MCF 10A (cell line): ENCODE data around the gene OR2L3. TPM values are rescaled to one million over a fixed set of nuclear protein-coding genes. Genes with fewer than 3 reads are reported as not detected.
A peak's percentile ranks its signal among the peaks of the same experiment; 100 is the strongest.

Experiments used
- Bru-seq: library from RNA; stranded (reverse); fragments of 400-500 nt; gene quantifications from one replicate; lab custom pipeline; 2021; lab: Mats Ljungman, UMichigan
- BruChase-seq, 2 experiments: library from RNA; stranded (reverse); fragments of 400-500 nt; gene quantifications; one replicate each; lab custom pipeline; 2021; lab: Mats Ljungman, UMichigan
- BruUV-seq: library from RNA; stranded (reverse); fragments of 400-500 nt; replicated peaks from 2 replicates; lab custom pipeline; 2021; lab: Mats Ljungman, UMichigan
- CTCF ChIA-PET: fragments of 300-600 bp; sonication (Branson Sonifier 250); formaldehyde crosslinking; extraction: SDS; loops from one replicate; lab custom pipeline; 2021; ENCODE audit warnings: antibody characterized with exemption, inconsistent platforms; lab: Yijun Ruan, JAX
- POLR2A ChIA-PET: fragments of 300-600, 350-650 bp; sonication (Branson Sonifier 250); formaldehyde crosslinking; extraction: SDS; loops from one replicate; lab custom pipeline; 2020; ENCODE audit warnings: antibody characterized with exemption, inconsistent platforms; lab: Yijun Ruan, JAX
- DNase-seq: peaks from one replicate; pipeline ENCODE4 v3.0.0-alpha.2; 2018; ENCODE audit not compliant: unreplicated experiment
- H3K27ac Mint-ChIP-seq: one replicate; pipeline ENCODE4 v1.8.0; 2022; ENCODE audit warnings: mild to moderate bottlenecking, low read depth, mixed read lengths; ENCODE audit not compliant: unreplicated experiment
- H3K27me3 Mint-ChIP-seq: one replicate; pipeline ENCODE4 v1.8.0; 2022; ENCODE audit warnings: mixed read lengths; ENCODE audit not compliant: insufficient read depth, unreplicated experiment
- H3K36me3 Mint-ChIP-seq: one replicate; pipeline ENCODE4 v1.8.0; 2022; ENCODE audit warnings: mild to moderate bottlenecking, moderate library complexity, mixed read lengths; ENCODE audit not compliant: insufficient read depth, unreplicated experiment
- H3K4me1 Mint-ChIP-seq: one replicate; pipeline ENCODE4 v1.8.0; 2022; ENCODE audit warnings: mixed read lengths; ENCODE audit not compliant: insufficient read depth, unreplicated experiment
- H3K4me3 Mint-ChIP-seq: one replicate; pipeline ENCODE4 v1.8.0; 2022; ENCODE audit warnings: mild to moderate bottlenecking, moderate library complexity, mixed read lengths; ENCODE audit not compliant: unreplicated experiment
- H3K9me3 Mint-ChIP-seq: one replicate; pipeline ENCODE4 v1.8.0; 2022; ENCODE audit warnings: mixed read lengths; ENCODE audit not compliant: unreplicated experiment
- CTCF ChIP-seq: fragments of 200-600 bp; IDR thresholded peaks from one replicate; pipeline ENCODE4 v1.8.0; 2022; ENCODE audit warnings: antibody characterized with exemption, mild to moderate bottlenecking; ENCODE audit not compliant: unreplicated experiment
- intact Hi-C: fragments of 100-400 bp; cut with micrococcal nuclease; formaldehyde crosslinking; loops from 2 replicates; pipeline ENCODE4 v1.14.1; 2022
- long read RNA-seq: library from polyadenylated mRNA; stranded (forward); transcript quantifications from one replicate; pipeline ENCODE4 v2.0.0, GENCODE V29; 2022
- total RNA-seq: library from RNA; stranded (reverse); gene quantifications from 2 replicates; pipeline ENCODE4 v1.2.3, GENCODE V29; 2022

Gene OR2L3, protein sequence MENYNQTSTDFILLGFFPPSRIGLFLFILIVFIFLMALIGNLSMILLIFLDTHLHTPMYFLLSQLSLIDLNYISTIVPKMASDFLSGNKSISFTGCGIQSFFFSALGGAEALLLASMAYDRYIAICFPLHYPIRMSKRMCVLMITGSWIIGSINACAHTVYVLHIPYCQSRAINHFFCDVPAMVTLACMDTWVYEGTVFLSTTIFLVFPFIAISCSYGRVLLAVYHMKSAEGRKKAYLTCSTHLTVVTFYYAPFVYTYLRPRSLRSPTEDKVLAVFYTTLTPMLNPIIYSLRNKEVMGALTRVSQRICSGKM
- not detected in 2 replicates for total RNA-seq
- Bru-seq, nascent RNA, result percentile 12 among the genes with signal in this experiment
- BruChase-seq, experiment 1, labeled RNA remaining after a 6-hour chase, result percentile 9 among the genes with signal in this experiment
- percentile 6 among the genes with signal in this experiment for BruChase-seq, experiment 2, labeled RNA remaining after a 2-hour chase
- long read RNA-seq, result 0 reads

DNA sequence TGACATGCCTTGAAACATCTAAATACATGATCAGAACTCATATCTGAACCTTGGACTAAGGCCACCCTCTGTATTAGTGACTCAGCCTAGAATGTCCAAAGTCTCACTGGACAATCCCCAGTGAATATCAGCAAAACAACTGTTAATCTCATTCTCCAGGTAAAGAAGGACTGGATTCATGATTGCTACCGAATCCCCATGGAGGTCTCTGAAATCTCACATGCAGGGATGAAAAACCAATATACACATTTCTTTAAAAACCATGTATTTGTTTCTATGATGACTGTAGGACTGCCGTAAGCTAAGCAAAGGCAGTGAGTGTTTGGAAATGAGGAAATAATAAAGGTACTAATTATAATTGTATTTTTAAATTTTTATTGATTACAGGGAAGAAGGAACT, at the start of gene OR2L3:
TSS of gene OR2L3 (plus strand) at position 301 of the 400 bp plus-strand sequence. CDS start 13,846 bp downstream, outside the sequence.
- intact Hi-C loops, result no loop called here
- H3K4me3 Mint-ChIP-seq, result no peak within 1 kb of the TSS
- BruUV-seq, result no TSS peak
- no peaks in the 10 kb centered on the region for H3K27me3 Mint-ChIP-seq
- ChIA-PET POLR2A (interaction anchor here (0.7 kb wide), 1 partner anchor 166 kb away, joined by 3 read pairs; no protein-coding TSS in a partner anchor), CTCF (interaction anchor here (0.6 to 1.5 kb wide), 4 partner anchors 9 to 880 kb away, joined by 3 to 6 read pairs (median 4); no protein-coding TSS in a partner anchor)
- H3K9me3 Mint-ChIP-seq, result no peaks in the 10 kb centered on the region
- no peak within 1 kb of the TSS for H3K27ac Mint-ChIP-seq
- no peak for DNase-seq
- no peak for TF ChIP-seq CTCF
- peaks cover 13% of the 10 kb centered on the region for H3K4me1 Mint-ChIP-seq
- H3K36me3 Mint-ChIP-seq, result no peaks in the 10 kb centered on the region

- no peak overlapping the region for H3K4me3 Mint-ChIP-seq
- intact Hi-C loops, result no loop called here
Observed at GRCh38 chr1:247998811-247999210, 47.8 kb upstream of the OR2L3 start.

DNA sequence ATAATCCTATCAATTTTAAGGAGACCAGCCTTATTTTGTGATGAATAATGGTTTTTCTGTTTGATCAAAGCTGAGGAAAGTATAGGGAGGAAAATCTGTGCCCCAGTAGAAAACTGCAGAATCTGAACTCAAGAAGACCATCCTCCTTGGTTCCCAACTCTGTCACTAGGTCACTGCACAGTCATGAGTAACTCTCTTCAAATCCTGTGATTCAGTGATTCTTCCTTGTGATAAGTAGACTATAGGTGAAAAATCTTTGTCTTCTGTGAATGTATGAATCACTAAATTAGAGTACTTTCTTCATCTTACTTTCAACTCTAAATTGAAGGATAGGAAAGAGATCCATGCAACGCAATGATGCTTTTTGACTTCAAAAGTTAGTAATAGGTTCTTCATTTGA, 46.5 kb upstream of the OR2L3 start:
- DNase-seq, result no peak
- BruUV-seq, result no TSS peak
- Mint-ChIP-seq H3K9me3 (peaks cover 13% of the 10 kb centered on the region), H3K4me3 (no peak overlapping the region), H3K36me3 (no peaks in the 10 kb centered on the region), H3K27me3 (no peaks in the 10 kb centered on the region), H3K27ac (no peak overlapping the region), H3K4me1 (peaks cover 12% of the 10 kb centered on the region)
- ChIA-PET POLR2A (interaction anchor here (0.6 to 0.7 kb wide), 2 partner anchors 17 to 357 kb away, joined by 3 read pairs; no protein-coding TSS in a partner anchor), CTCF (no interaction called here)
- intact Hi-C loops, result no loop called here
- TF ChIP-seq CTCF, result no peak

More at GRCh38 chr1:247998811-247999210, 47.8 kb upstream of the OR2L3 start:
- TF ChIP-seq CTCF, result no peak
- BruUV-seq, result no TSS peak
- Mint-ChIP-seq H3K36me3 (no peaks in the 10 kb centered on the region), H3K27me3 (no peaks in the 10 kb centered on the region), H3K9me3 (peaks cover 10% of the 10 kb centered on the region), H3K4me1 (peaks cover 12% of the 10 kb centered on the region), H3K27ac (no peak overlapping the region)
- DNase-seq, result no peak
- CTCF ChIA-PET, result interaction anchor here (0.6 kb wide), 1 partner anchor 626 kb away, joined by 3 read pairs; no protein-coding TSS in a partner anchor
- POLR2A ChIA-PET, result interaction anchor here (0.6 kb wide), 1 partner anchor 344 kb away, joined by 3 read pairs; no protein-coding TSS in a partner anchor

GRCh38 chr1:248007778-248008177, 38.9 kb upstream of the OR2L3 start:
- no peak overlapping the region for H3K27ac Mint-ChIP-seq
- H3K4me3 Mint-ChIP-seq, result no peak overlapping the region
- BruUV-seq, result no TSS peak
- no peak for TF ChIP-seq CTCF
- no peak for DNase-seq
- H3K27me3 Mint-ChIP-seq, result no peaks in the 10 kb centered on the region
- H3K36me3 Mint-ChIP-seq, result no peaks in the 10 kb centered on the region
- H3K4me1 Mint-ChIP-seq, result no peaks in the 10 kb centered on the region
- ChIA-PET CTCF (interaction anchor here (0.7 to 1.0 kb wide), 3 partner anchors 11 to 79 kb away, joined by 3 to 5 read pairs (median 3); no protein-coding TSS in a partner anchor), POLR2A (no interaction called here)
- H3K9me3 Mint-ChIP-seq, result peaks cover 49% of the 10 kb centered on the region
- intact Hi-C loops, result no loop called here
